Stimulated activated CD8-positive, alpha-beta memory T cell treated with anti-CD3 and anti-CD28 coated beads, Interleukin-4, amount 100 ng/mL, for 24 hours (primary cell): Measurements from ENCODE around the gene CNTN2.

ENCODE experiments used
- DNase-seq: peaks from one replicate; pipeline ENCODE4 v3.0.0-alpha.2; 2020; ENCODE audit warnings: low read depth

The CNTN2 gene

DNA sequence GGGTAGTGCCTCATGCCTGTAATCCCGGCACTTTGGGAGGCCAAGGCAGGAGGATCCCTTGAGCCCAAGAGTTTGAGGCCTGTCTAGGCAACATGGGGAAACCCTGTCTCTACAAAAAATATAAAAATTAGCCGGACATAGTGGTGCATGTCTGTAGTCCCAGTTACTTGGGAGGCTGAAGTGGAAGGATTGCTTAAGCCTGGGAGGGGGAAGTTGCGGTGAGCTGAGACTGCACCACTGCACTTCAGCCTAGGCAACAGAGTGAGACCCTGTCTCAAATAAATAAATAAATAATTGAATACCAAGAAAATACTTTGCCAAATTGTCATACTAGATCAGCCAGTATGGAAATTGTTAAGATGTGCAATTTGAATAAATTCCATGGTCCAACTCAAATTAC, 84.6 kb downstream of the CNTN2 start:
- no peak for DNase-seq
